ENCODE results near the gene CTDSP2.
"Not testable (repeated sequence)": the region's sequence is repeated elsewhere in the genome, so short reads cannot be mapped to it uniquely, and the experiment has no call there.

Gene CTDSP2

GRCh38 chr12:57881035-57881434 is 34.5 kb upstream of the CTDSP2 start:
- DNase-seq, result not testable (repeated sequence)

GRCh38 chr12:57877876-57878275 is 31.3 kb upstream of the CTDSP2 start:
- DNase-seq, result no peak

GRCh38 chr12:57875753-57876547 is 29.4 kb upstream of the CTDSP2 start:
- DNase-seq, result no peak

DNA sequence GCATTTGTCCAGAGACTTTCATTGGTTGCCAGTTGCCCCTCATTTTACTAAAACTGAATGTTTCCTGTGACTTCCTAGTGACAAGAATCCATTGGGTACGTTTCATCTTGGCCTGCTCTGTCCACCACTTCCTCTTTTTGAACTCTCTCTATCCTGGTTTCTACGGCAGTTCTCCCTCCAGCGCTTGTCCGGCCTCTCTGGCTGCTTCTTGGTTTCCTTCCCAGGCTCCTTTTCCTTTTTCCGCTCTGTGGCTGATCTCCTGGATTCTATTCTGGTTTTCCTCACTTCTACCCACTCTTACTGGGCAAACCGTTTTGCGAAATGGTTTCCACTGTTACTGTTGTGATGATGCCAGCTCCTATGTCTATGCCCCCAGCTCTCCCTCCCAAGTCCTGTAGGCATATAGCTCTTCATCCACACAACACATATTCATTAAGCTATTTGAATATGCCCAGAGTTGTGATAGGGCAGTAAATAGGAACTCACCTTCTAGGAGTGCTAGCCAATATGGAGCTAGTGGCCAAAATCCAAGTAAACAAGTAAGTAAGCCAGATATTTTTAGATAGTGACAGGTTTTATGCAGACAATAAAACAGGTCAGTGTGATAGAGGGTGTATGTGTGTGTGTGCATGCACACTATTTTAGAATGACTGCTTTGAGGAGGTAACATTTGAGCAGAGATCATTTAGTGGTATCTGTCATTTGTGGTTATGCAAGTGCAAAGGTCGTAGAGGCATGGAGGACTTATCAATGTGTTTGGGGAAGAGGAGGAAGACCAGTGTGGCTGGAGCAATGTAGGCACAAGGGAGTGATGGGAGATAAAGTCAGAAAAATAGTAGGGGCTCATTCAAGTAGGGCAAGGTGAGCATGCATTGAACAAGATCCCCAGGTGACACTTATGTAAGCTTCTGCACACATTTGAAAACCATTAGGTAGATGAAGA is 27.9 kb upstream of the CTDSP2 start:
- no peak for DNase-seq

GRCh38 chr12:57872362-57872761 is 25.8 kb upstream of the CTDSP2 start:
- no peak for DNase-seq

GRCh38 chr12:57869927-57870318 is 23.4 kb upstream of the CTDSP2 start:
- DNase-seq, result no peak

DNA sequence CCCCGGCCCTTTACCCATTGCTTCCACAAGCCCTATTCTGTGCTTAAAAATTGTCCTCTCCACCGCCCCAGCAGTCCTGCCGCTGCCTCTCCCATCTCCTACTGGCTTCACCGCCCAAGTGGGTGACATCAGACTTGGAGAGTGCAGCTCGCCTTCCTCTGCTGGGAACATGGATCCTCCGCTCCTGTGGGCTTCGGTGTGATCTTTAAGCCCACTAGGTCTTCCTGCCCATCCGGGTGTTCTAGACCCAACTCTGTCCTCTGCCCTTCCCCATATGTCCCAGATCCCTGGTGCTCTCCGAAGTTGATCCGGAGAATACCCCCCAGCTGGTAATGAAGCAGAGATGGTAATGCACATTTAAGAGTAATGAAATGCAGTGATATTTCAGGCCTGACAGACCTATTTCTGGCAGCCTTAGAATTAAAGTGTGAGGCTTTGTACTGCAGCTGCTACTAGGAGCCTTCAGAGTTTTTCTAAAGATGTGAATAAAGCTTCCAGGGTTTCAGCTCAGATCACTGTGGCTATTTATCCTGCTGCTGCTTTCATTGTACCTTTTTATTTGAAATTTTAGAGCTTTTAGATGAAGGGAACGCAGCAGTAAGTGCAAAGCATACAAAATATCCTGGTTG is 22.9 kb upstream of the CTDSP2 start:
- no peak for DNase-seq

DNA sequence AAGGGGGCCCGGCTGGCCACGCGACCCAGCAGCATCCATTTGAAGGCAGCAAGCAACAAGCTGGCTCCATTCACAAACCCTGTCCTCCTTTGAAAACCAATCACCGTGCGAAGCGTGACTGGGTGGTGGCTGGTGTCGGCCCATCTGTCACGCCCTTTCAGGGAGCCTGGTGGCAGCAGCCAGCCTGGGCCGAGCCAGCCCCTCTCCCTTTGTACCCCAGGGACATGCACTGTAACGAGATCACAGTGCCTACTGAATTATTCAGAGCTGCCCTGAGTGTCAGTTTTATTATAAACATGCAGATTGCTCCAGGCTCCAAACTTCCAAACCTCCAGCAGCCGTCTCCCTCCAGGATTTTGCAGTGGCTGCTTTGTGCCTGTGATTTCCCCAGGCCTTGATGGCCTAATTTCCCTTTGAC is 22.3 kb upstream of the CTDSP2 start:
- DNase-seq, result no peak

GRCh38 chr12:57868221-57868620 is 21.7 kb upstream of the CTDSP2 start:
- no peak for DNase-seq

DNA sequence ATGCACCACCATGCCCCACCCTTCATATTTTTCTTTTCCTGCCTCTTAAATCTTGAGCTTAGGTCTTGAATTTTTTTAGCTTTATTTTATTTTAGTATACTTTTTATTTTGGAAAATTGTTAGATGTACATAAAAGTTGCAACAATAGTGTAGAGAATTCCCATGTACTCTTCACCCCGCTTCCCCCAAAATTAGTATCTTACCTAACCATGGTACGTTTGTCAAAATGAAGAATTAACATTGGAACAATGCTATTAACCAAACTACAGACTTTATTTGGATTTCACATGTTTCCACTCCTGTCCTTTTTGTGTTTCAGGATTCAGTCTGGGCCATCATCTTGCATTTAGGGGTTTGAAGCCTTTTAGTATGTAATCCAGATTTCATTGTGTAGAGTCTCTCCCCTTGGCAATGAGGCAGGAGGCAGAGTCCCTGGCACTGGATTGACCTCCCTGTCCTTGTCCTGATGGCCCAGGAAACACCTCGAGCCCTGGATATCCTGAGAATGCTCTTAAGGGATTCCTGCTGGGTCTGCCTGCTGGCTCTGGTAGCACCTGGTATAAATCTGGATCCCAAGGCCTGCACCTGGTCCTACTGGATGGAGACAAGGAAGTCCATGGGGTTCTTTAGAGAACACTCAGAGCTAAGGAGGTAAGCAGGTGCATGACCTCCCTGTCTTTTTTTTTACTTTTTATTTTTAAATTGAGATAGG is 19.9 kb upstream of the CTDSP2 start:
- DNase-seq, result no peak

- DNase-seq, result peak; percentile 44
These were observed 18.7 kb upstream of the CTDSP2 start for GRCh38 chr12:57865084-57865751.

DNA sequence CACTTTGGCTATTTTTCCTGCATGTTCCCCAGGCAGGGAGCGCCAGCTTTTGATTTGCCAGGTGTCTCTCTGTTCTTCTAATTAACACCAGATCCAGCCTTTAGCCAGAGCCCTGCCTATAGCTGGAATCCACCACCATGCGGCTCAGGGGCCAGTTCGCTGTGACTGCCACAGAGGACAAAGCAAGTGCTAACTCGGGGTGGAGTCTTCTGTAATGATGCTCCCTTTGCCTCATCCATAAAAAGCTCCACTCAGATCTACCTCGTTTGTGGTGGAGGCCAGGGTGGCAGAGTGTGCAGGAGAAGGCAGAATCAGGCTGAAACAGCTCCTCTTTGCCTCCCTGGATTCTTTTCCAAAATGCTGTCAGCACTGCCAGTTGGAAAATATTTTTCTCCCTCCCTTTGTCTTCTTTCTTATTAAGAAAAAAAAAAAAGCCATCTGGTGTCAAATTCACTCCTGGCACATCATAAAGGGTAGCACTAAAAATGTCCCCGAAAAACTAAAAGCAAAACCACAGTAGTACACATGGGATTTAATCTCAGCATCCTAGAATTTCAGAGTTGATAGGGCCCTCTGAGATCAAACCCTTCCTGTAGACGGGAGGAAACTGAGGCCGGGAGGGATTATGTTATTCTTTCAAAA is 18.0 kb upstream of the CTDSP2 start:
- no peak for DNase-seq

GRCh38 chr12:57863676-57864075 is 17.1 kb upstream of the CTDSP2 start:
- DNase-seq, result no peak

GRCh38 chr12:57861967-57862366 is 15.4 kb upstream of the CTDSP2 start:
- DNase-seq, result no peak

GRCh38 chr12:57860883-57861282 is 14.4 kb upstream of the CTDSP2 start:
- not testable (repeated sequence) for DNase-seq

DNA sequence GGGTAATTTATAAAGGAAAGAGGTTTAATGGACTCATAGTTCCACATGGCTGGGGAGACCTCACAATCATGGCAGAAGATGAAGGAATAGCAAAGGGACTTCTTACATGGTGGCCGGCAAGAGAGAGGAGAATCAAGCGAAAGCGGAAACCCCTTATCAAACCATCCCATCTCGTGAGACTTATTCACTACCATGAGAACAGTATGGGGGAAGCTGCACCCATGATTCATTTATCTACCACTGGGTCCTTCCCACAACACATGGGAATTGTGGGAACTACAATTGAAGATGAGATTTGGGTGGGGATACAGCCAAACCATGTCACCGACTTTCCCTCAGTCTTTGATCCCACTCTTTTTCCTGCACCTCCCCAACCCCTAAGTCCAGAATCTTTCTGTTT is 12.6 kb upstream of the CTDSP2 start:
- DNase-seq, result no peak

DNA sequence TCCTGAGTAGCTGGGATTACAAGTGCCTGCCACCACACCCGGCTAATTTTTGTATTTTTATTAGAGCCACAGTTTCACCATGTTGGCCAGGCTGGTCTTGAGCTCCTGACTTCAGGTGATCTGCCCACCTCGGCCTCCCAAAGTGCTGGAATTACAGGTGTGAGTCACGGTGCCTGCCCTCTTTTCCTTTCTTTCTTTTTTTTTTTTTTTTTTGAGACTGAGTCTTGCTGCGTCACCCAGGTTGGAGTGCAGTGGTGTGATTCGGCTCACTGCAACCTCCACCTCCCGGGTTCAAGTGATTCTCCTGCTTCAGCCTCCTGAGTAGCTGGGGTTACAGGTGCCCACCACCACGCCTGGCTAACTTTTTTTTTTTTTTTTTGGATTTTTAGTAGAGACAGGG is 11.6 kb upstream of the CTDSP2 start:
- not testable (repeated sequence) for DNase-seq

DNA sequence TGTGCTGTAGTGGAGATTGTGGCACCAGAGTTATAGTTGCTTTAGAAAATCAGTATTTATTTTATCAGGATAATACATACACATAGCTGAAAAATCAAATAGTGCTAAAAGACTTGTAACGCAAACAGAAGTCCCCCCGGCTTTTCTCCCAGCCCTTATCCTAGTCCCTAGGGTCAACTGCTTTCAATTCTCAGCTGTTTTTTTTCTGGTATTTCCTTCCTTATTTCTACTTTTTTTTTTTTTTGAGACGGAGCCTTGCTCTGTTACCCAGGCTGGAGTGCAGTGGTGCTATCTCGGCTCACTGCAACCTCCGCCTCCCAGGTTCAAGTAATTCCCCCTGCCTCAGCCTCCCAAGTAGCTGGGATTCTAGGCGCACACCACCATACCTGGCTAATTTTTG is 8.4 kb upstream of the CTDSP2 start:
- DNase-seq, result no peak

GRCh38 chr12:57853864-57854556 is 7.5 kb upstream of the CTDSP2 start:
- DNase-seq, result no peak

DNA sequence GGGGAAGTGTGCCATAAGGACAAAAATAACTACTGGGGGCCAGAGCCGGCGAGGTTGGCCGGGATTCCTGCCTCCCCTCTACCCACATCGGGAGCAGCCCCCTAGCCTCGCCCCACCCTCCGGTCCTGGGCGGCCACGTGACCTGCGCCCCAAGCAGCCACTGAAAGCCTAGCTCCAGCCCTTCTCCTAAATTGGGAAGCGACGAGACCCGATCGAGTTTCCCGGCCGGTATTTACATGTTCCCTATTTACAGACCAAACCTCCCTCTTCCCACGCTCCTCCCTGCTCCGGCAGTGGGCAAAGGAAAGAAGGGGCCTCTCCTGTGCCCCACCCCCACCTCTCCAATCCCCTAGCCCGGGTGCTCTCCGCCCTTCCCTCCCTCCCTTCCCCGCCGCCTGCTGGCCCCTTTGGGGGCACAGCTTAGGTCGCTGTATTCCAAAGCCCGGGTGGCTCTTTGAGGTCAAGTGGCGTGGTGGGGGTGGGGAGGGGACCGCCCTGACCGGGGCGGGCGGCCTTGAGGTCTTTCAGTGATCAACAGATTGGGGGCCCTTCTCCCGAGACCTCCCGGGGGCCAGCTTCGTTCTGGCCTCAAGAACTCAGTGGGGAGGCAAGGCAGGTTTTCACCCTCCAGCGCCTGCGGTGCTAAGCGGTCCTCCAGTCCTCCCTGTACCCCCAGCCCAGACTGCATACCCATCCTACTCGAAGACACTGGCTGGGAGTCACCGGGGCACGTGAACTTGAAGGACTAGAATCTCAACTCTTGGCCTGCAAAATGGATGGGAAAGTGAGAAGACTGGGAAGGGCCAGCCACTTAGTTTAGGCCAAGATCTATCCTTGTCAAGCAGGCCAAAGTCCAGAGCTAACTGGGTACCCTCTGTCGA is 6.3 kb upstream of the CTDSP2 start:
- no peak for DNase-seq

Measured in CD4-positive, alpha-beta T cell treated with Interleukin-4 for 4 hours (primary cell).